PFSK-1 (cell line): ENCODE measurements around the gene SEMA6D.

Experiments used
- FOXP2 ChIP-seq: optimal IDR thresholded peaks from 2 replicates; pipeline ENCODE3; 2011; ENCODE audit warnings: borderline replicate concordance, control low read depth, inconsistent platforms; ENCODE audit not compliant: insufficient read depth; ENCODE audit errors: extremely low read length, extremely low read depth
- POLR2AphosphoS5 ChIP-seq: IDR thresholded peaks from 2 replicates; pipeline ENCODE4 v1.6.1; 2012; ENCODE audit warnings: low read depth, mild to moderate bottlenecking, control low read depth, low read length, moderate library complexity
- SIN3A ChIP-seq: IDR thresholded peaks from 2 replicates; pipeline ENCODE4 v1.6.1; 2012; ENCODE audit warnings: mild to moderate bottlenecking, low read length, moderate library complexity, borderline replicate concordance; ENCODE audit not compliant: insufficient read depth
- TAF1 ChIP-seq: IDR thresholded peaks from 2 replicates; pipeline ENCODE4 v1.6.1; 2012; ENCODE audit warnings: low read length, control low read depth, borderline replicate concordance; ENCODE audit not compliant: insufficient read depth

- no peak for TF ChIP-seq POLR2AphosphoS5
- no peak for TF ChIP-seq TAF1
- TF ChIP-seq FOXP2 = no peak
- no peak for TF ChIP-seq SIN3A
Observed at GRCh38 chr15:47727676-47728075, 10.4 kb downstream of the SEMA6D start.
